Fibroblast of skin of back (primary cell): ENCODE results near the gene C22orf39.

Experiments used
- DNase-seq: peaks from one replicate; pipeline ENCODE4 v3.0.0-alpha.2; 2013

Gene C22orf39

GRCh38 chr22:19429950-19430889, 17.3 kb downstream of the C22orf39 start:
- peak; percentile 56 for DNase-seq

- no peak for DNase-seq
Measured at GRCh38 chr22:19424186-19424500, 23.4 kb downstream of the C22orf39 start.

GRCh38 chr22:19422440-19423301, 24.8 kb downstream of the C22orf39 start:
- DNase-seq: no peak

GRCh38 chr22:19420321-19420720, 27.2 kb downstream of the C22orf39 start:
- DNase-seq: no peak

GRCh38 chr22:19419464-19420178, 27.9 kb downstream of the C22orf39 start:
- no peak for DNase-seq

GRCh38 chr22:19419086-19419463, 28.4 kb downstream of the C22orf39 start:
- no peak for DNase-seq

- DNase-seq: no peak
Measured at GRCh38 chr22:19412923-19413322, 34.6 kb downstream of the C22orf39 start.

- no peak for DNase-seq
Measured at GRCh38 chr22:19412478-19412877, 35.0 kb downstream of the C22orf39 start.

- DNase-seq: no peak
Measured at GRCh38 chr22:19411690-19412045, 35.8 kb downstream of the C22orf39 start.

- DNase-seq: no peak
Measured at GRCh38 chr22:19410941-19411689, 36.4 kb downstream of the C22orf39 start.

- no peak for DNase-seq
Measured at GRCh38 chr22:19407649-19408606, 39.6 kb downstream of the C22orf39 start.

GRCh38 chr22:19406846-19407245, 40.7 kb downstream of the C22orf39 start:
- DNase-seq: no peak

GRCh38 chr22:19406281-19406811, 41.2 kb downstream of the C22orf39 start:
- DNase-seq: no peak

GRCh38 chr22:19405652-19406051, 41.9 kb downstream of the C22orf39 start:
- no peak for DNase-seq

GRCh38 chr22:19405133-19405532, 42.4 kb downstream of the C22orf39 start:
- DNase-seq: no peak

GRCh38 chr22:19404676-19405075, 42.8 kb downstream of the C22orf39 start:
- no peak for DNase-seq

- DNase-seq: no peak
Measured at GRCh38 chr22:19402642-19403191, 44.8 kb downstream of the C22orf39 start.

GRCh38 chr22:19401483-19401882, 46.0 kb downstream of the C22orf39 start:
- no peak for DNase-seq

- DNase-seq: no peak
Measured at GRCh38 chr22:19400881-19401280, 46.6 kb downstream of the C22orf39 start.

- DNase-seq: no peak
Measured at GRCh38 chr22:19398652-19399051, 48.9 kb downstream of the C22orf39 start.
